ENCODE results near the gene ABCC9.

DNA sequence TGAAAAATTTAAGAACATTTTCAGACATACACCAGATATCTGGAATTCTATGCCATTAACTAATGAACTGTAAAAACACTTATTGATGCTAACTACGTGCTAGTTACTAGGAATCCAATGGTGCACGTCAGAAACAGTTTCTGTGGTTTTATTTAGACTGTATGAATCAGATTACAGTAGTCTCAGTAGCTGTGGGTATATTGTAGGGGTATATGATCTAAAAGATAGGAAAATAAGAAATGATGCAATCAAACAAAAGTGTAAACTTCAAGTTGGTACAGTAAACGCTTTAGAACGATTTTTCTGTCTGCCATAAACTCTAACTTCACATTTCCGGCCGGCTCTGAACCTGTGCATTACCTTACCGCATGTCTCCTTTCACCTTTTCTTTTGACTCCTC, 2.3 kb downstream of the ABCC9 start:
- TF ChIP-seq EZH2phosphoT487 (IDR thresholded peaks at IDR 0.05; ENCODE audit: insufficient read depth, low read depth) (no peak), EZH2 (IDR thresholded peaks at IDR 0.05; ENCODE audit: insufficient read depth, poor library complexity, severe bottlenecking) (no peak)

Data from GM23248 (cell line).